HEK293T (cell line): ENCODE measurements around the gene GABRG3.

ENCODE experiments used
- CTCF ChIA-PET: fragments of 350-600 bp; formaldehyde crosslinking; extraction: SDS; loops from one replicate; lab custom pipeline; 2021; ENCODE audit warnings: antibody characterized with exemption, inconsistent platforms; lab: Yijun Ruan, JAX
- POLR2A ChIA-PET: fragments of 350-600 bp; formaldehyde crosslinking; extraction: SDS; loops from one replicate; lab custom pipeline; 2020; ENCODE audit warnings: antibody characterized with exemption, inconsistent platforms; lab: Yijun Ruan, JAX
- DNase-seq: peaks from one replicate; pipeline ENCODE4 v3.0.0; 2012; ENCODE audit warnings: mixed read lengths; ENCODE audit errors: extremely low spot score
- ARNT ChIP-seq: fragments of 450-650 bp; IDR thresholded peaks from 2 replicates; pipeline ENCODE4 v1.6.1; 2017; ENCODE audit warnings: mild to moderate bottlenecking
- BHLHE40 ChIP-seq: fragments of 450-650 bp; IDR thresholded peaks from 2 replicates; pipeline ENCODE4 v1.6.1; 2016; ENCODE audit warnings: mild to moderate bottlenecking, moderate library complexity, borderline replicate concordance
- CTBP1 ChIP-seq: fragments of 450-650 bp; IDR thresholded peaks from 2 replicates; pipeline ENCODE4 v1.6.1; 2016; ENCODE audit warnings: borderline replicate concordance
- ELF4 ChIP-seq: fragments of 450-650 bp; IDR thresholded peaks from 2 replicates; pipeline ENCODE4 v1.6.1; 2017; ENCODE audit warnings: antibody characterized with exemption
- FOXA1 ChIP-seq: fragments of 450-650 bp; IDR thresholded peaks from 2 replicates; pipeline ENCODE4 v1.6.1; 2016; ENCODE audit warnings: mild to moderate bottlenecking
- FOXK2 ChIP-seq: fragments of 450-650 bp; IDR thresholded peaks from 2 replicates; pipeline ENCODE4 v1.6.1; 2016; ENCODE audit warnings: mild to moderate bottlenecking
- FOXM1 ChIP-seq: fragments of 450-650 bp; IDR thresholded peaks from 2 replicates; pipeline ENCODE4 v1.6.1; 2017; ENCODE audit warnings: mild to moderate bottlenecking, borderline replicate concordance
- HDGF ChIP-seq: fragments of 450-650 bp; IDR thresholded peaks from 2 replicates; pipeline ENCODE4 v1.6.1; 2017; ENCODE audit warnings: antibody characterized with exemption, borderline replicate concordance
- L3MBTL2 ChIP-seq: fragments of 450-650 bp; conservative IDR thresholded peaks from 2 replicates; pipeline ENCODE4 v1.6.1; 2016; ENCODE audit warnings: mild to moderate bottlenecking
- LEF1 ChIP-seq: fragments of 450-650 bp; IDR thresholded peaks from 2 replicates; pipeline ENCODE4 v1.6.1; 2017; ENCODE audit warnings: mild to moderate bottlenecking, borderline replicate concordance
- NFRKB ChIP-seq: fragments of 450-650 bp; IDR thresholded peaks from 2 replicates; pipeline ENCODE4 v1.6.1; 2016; ENCODE audit warnings: mild to moderate bottlenecking, moderate library complexity
- SP1 ChIP-seq: fragments of 450-650 bp; IDR thresholded peaks from 2 replicates; pipeline ENCODE4 v1.6.1; 2017
- SUZ12 ChIP-seq: fragments of 450-650 bp; IDR thresholded peaks from 2 replicates; pipeline ENCODE4 v1.6.1; 2016; ENCODE audit warnings: mild to moderate bottlenecking
- TARDBP ChIP-seq: fragments of 450-650 bp; IDR thresholded peaks from 2 replicates; pipeline ENCODE4 v1.6.1; 2016
- ZNF384 ChIP-seq: fragments of 450-650 bp; IDR thresholded peaks from 2 replicates; pipeline ENCODE4 v1.6.1; 2016
- TF ChIP-seq, protein P1 (sequence below): fragments of 450-650 bp; IDR thresholded peaks from 2 replicates; pipeline ENCODE4 v1.6.1; 2016

GABRG3 gene

GRCh38 chr15:27529399-27529798, 558.4 kb downstream of the GABRG3 start:
- ChIA-PET CTCF (no interaction called here), POLR2A (no interaction called here)
- no peak for DNase-seq
- TF ChIP-seq CTBP1: no peak
- TF ChIP-seq ZNF384: no peak
- TF ChIP-seq, protein P1, sequence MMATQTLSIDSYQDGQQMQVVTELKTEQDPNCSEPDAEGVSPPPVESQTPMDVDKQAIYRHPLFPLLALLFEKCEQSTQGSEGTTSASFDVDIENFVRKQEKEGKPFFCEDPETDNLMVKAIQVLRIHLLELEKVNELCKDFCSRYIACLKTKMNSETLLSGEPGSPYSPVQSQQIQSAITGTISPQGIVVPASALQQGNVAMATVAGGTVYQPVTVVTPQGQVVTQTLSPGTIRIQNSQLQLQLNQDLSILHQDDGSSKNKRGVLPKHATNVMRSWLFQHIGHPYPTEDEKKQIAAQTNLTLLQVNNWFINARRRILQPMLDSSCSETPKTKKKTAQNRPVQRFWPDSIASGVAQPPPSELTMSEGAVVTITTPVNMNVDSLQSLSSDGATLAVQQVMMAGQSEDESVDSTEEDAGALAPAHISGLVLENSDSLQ: no peak
- TF ChIP-seq FOXK2: no peak
- no peak for TF ChIP-seq SP1
- TF ChIP-seq ELF4: no peak

GRCh38 chr15:27530994-27531393, 560.0 kb downstream of the GABRG3 start:
- TF ChIP-seq NFRKB: no peak
- no peak for TF ChIP-seq HDGF
- TF ChIP-seq L3MBTL2: no peak
- no peak for TF ChIP-seq SP1
- no peak for TF ChIP-seq SUZ12
- no peak for TF ChIP-seq FOXA1
- TF ChIP-seq ZNF384: no peak
- no peak for TF ChIP-seq BHLHE40
- TF ChIP-seq CTBP1: no peak
- no peak for TF ChIP-seq FOXK2
- no peak for TF ChIP-seq ARNT
- TF ChIP-seq, protein P1: no peak
- TF ChIP-seq ELF4: no peak
- ChIA-PET POLR2A (no interaction called here), CTCF (no interaction called here)
- no peak for DNase-seq

- DNase-seq: no peak
- ChIA-PET POLR2A (no interaction called here), CTCF (no interaction called here)
- TF ChIP-seq SUZ12 (no peak), HDGF (no peak)
Observed at GRCh38 chr15:27532358-27532757, 561.4 kb downstream of the GABRG3 start.

GRCh38 chr15:27535445-27536129, 564.6 kb downstream of the GABRG3 start:
- no peak for DNase-seq
- CTCF ChIA-PET: no interaction called here
- POLR2A ChIA-PET: no interaction called here
- no peak for TF ChIP-seq FOXA1
- no peak for TF ChIP-seq HDGF
- no peak for TF ChIP-seq SP1
- no peak for TF ChIP-seq TARDBP
- no peak for TF ChIP-seq ARNT
- TF ChIP-seq, protein P1: no peak
- TF ChIP-seq L3MBTL2: no peak
- no peak for TF ChIP-seq SUZ12
- TF ChIP-seq NFRKB: no peak
- TF ChIP-seq ZNF384: no peak
- no peak for TF ChIP-seq FOXK2
- TF ChIP-seq CTBP1: no peak
- TF ChIP-seq BHLHE40: no peak
- TF ChIP-seq ELF4: no peak
- TF ChIP-seq FOXM1: no peak
- TF ChIP-seq LEF1: no peak

DNA sequence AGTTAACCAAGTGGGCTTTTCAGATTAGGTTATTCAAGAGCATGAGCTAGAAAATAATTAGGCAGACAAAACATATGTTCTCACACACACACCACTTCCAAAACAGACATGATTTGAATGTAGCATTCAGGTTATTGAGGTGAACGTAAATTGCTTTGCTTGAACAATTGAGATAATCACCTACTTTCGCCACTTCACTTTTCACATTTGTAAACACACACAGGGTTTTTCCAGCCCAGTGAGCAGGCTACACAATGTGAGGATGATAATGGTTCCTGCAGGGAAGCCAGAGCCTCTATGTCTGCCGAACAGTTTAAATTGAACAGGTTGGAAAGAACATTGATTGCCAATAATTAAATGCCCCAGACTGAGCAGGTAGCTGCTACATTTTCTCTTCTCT, 567.3 kb downstream of the GABRG3 start:
- DNase-seq: no peak
- POLR2A ChIA-PET: no interaction called here
- TF ChIP-seq NFRKB: no peak
- TF ChIP-seq TARDBP: no peak
- no peak for TF ChIP-seq BHLHE40
- TF ChIP-seq SP1: no peak
- no peak for TF ChIP-seq L3MBTL2
- TF ChIP-seq FOXK2: no peak
- TF ChIP-seq FOXM1: no peak
- TF ChIP-seq, protein P1: no peak
- TF ChIP-seq SUZ12: no peak
- TF ChIP-seq CTBP1: no peak
- no peak for TF ChIP-seq ELF4
- TF ChIP-seq ZNF384: no peak
- no peak for TF ChIP-seq ARNT
- no peak for TF ChIP-seq FOXA1
- CTCF ChIA-PET: no interaction called here

DNA sequence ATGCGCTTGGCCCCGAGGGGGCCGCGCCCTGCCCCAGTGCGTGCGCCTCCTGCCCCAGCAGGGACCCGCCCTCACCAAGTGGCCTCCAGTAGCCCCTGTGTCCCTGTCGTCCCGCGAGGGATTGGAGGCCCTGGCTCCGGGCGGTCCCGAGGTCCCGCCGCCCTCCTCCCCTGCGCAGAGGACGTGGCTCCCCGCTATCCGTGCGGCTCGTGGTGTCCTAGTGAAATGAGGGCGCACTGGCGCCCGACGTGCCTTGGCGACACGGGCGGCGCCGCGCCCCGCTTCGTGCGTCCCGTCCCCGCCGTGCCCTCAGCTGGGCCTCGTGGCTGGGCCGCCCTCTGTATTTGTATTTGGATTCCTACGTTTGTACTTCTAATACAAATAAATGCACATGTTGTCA, 570.6 kb downstream of the GABRG3 start:
- TF ChIP-seq FOXM1: no peak
- CTCF ChIA-PET: no interaction called here
- POLR2A ChIA-PET: no interaction called here
- no peak for DNase-seq
